ENCODE data around the gene SPRTN. TPM values are rescaled to one million over a fixed set of nuclear protein-coding genes. Genes with fewer than 3 reads are reported as not detected.

Gene SPRTN
- total and polyA plus RNA-seq, 2 donors from 2014 or later, result 5.3 to 8.9 TPM

- H3K4me3 ChIP-seq (ENCODE audit: low read length in 3 of 3), result no peak overlapping the region
- TF ChIP-seq CTCF (IDR thresholded peaks at IDR 0.05; ENCODE audit: borderline replicate concordance, extremely low read depth, insufficient read depth), result no peak
- no peaks in the 10 kb centered on the region for H3K27me3 ChIP-seq (ENCODE audit: control insufficient read depth, insufficient read depth, low read length)
- H3K4me1 ChIP-seq (ENCODE audit: control insufficient read depth in 2 of 3, insufficient read depth in 2 of 3, low read depth in 1 of 3, low read length in 3 of 3), result peaks cover 0 to 14% (median 8%) of the 10 kb centered on the region in 3 donors
- FAIRE-seq (no peak), DNase-seq (peak in 2 of 5 donors; percentile 23 to 55)
- no peaks in the 10 kb centered on the region for H3K36me3 ChIP-seq (ENCODE audit: control insufficient read depth in 2 of 3, insufficient read depth in 3 of 3, low read length in 3 of 3)
- no peaks in the 10 kb centered on the region for H3K9me3 ChIP-seq (ENCODE audit: control insufficient read depth in 2 of 3, insufficient read depth in 1 of 3, low read length in 3 of 3)
- peak overlapping the region in 1 of 2 donors; percentile 18 for H3K27ac ChIP-seq (ENCODE audit: low read depth in 2 of 2, low read length in 2 of 2)
- intact Hi-C loops (cut with DNase I), result no loop called here
- H3K9ac ChIP-seq (ENCODE audit: low read length in 3 of 3), result no peak overlapping the region
Observed at GRCh38 chr1:231383159-231383860, 45.2 kb downstream of the SPRTN start.

GRCh38 chr1:231384696-231385415 is 46.8 kb downstream of the SPRTN start:
- no peak overlapping the region for H3K9ac ChIP-seq (ENCODE audit: low read length in 3 of 3)
- no peak for TF ChIP-seq CTCF (IDR thresholded peaks at IDR 0.05; ENCODE audit: borderline replicate concordance, extremely low read depth, insufficient read depth)
- peaks cover 0 to 14% (median 8%) of the 10 kb centered on the region in 3 donors for H3K4me1 ChIP-seq (ENCODE audit: control insufficient read depth in 2 of 3, insufficient read depth in 2 of 3, low read depth in 1 of 3, low read length in 3 of 3)
- H3K27me3 ChIP-seq (ENCODE audit: control insufficient read depth, insufficient read depth, low read length), result no peaks in the 10 kb centered on the region
- H3K4me3 ChIP-seq (ENCODE audit: low read length in 3 of 3), result no peak overlapping the region
- no peaks in the 10 kb centered on the region for H3K9me3 ChIP-seq (ENCODE audit: control insufficient read depth in 2 of 3, insufficient read depth in 1 of 3, low read length in 3 of 3)
- DNase-seq (no peak), FAIRE-seq (no peak)
- H3K36me3 ChIP-seq (ENCODE audit: control insufficient read depth in 2 of 3, insufficient read depth in 3 of 3, low read length in 3 of 3), result no peaks in the 10 kb centered on the region
- H3K27ac ChIP-seq (ENCODE audit: low read depth in 2 of 2, low read length in 2 of 2), result peak overlapping the region; percentile 3 to 56
- intact Hi-C loops (cut with DNase I), result no loop called here

- Histone ChIP-seq H3K27me3 (ENCODE audit: control insufficient read depth, insufficient read depth, low read length) (no peaks in the 10 kb centered on the region), H3K4me1 (ENCODE audit: control insufficient read depth in 2 of 3, insufficient read depth in 2 of 3, low read depth in 1 of 3, low read length in 3 of 3) (peaks cover 0 to 14% (median 8%) of the 10 kb centered on the region in 3 donors), H3K9ac (ENCODE audit: low read length in 3 of 3) (no peak overlapping the region), H3K4me3 (ENCODE audit: low read length in 3 of 3) (no peak overlapping the region), H3K36me3 (ENCODE audit: control insufficient read depth in 2 of 3, insufficient read depth in 3 of 3, low read length in 3 of 3) (no peaks in the 10 kb centered on the region), H3K27ac (ENCODE audit: low read depth in 2 of 2, low read length in 2 of 2) (peak overlapping the region; percentile 3 to 56), H3K9me3 (ENCODE audit: control insufficient read depth in 2 of 3, insufficient read depth in 1 of 3, low read length in 3 of 3) (no peaks in the 10 kb centered on the region)
- FAIRE-seq, result no peak
- no peak for DNase-seq
- no peak for TF ChIP-seq CTCF (IDR thresholded peaks at IDR 0.05; ENCODE audit: borderline replicate concordance, extremely low read depth, insufficient read depth)
- intact Hi-C loops (cut with DNase I), result no loop called here
Observed at GRCh38 chr1:231385416-231385748, 47.3 kb downstream of the SPRTN start.

All from kidney (tissue), 14 donors.